Stimulated activated naive CD8-positive, alpha-beta T cell treated with anti-CD3 and anti-CD28 coated beads, Interleukin-15, amount 100 ng/mL, for 72 hours (primary cell): Measurements from ENCODE around the gene CACNA2D3.
"Not testable (repeated sequence)": the region's sequence is repeated elsewhere in the genome, so short reads cannot be mapped to it uniquely, and the experiment has no call there.

ENCODE experiments used
- ATAC-seq: fragments of 150-1000 bp; cut with Tn5 transposase; 2 replicates; pipeline ENCODE4 v1.10.0; 2021; ENCODE audit warnings: mild to moderate bottlenecking, moderate library complexity
- DNase-seq, 2 donors: peaks; one replicate each; pipeline ENCODE4 v3.0.0; 2021 to 2022
- H3K27ac Mint-ChIP-seq, 2 donors: one replicate each; pipeline ENCODE4 v1.8.0; 2022; ENCODE audit warnings: mild to moderate bottlenecking in 2 of 2, mixed read lengths in 2 of 2, moderate library complexity in 2 of 2
- H3K27me3 Mint-ChIP-seq: one replicate; pipeline ENCODE4 v1.8.0; 2022; ENCODE audit warnings: mixed read lengths
- H3K4me1 Mint-ChIP-seq: one replicate; pipeline ENCODE4 v1.8.0; 2022; ENCODE audit warnings: mild to moderate bottlenecking, mixed read lengths
- H3K4me3 Mint-ChIP-seq, 2 donors: one replicate each; pipeline ENCODE4 v1.8.0; 2022; ENCODE audit warnings: mild to moderate bottlenecking in 2 of 2, mixed read lengths in 2 of 2, moderate library complexity in 1 of 2
- H3K9me3 Mint-ChIP-seq, 2 donors: one replicate each; pipeline ENCODE4 v1.8.0; 2022; ENCODE audit warnings: mixed read lengths in 2 of 2

CACNA2D3 gene

GRCh38 chr3:54424292-54424691 is 301.9 kb downstream of the CACNA2D3 start:
- ATAC-seq (no peak), DNase-seq (no peak)
- Mint-ChIP-seq H3K4me3 (no peak overlapping the region), H3K4me1 (no peaks in the 10 kb centered on the region), H3K9me3 (no peaks in the 10 kb centered on the region), H3K27ac (peak overlapping the region in 1 of 2 donors; percentile 83), H3K27me3 (peaks cover 14% of the 10 kb centered on the region)

DNA sequence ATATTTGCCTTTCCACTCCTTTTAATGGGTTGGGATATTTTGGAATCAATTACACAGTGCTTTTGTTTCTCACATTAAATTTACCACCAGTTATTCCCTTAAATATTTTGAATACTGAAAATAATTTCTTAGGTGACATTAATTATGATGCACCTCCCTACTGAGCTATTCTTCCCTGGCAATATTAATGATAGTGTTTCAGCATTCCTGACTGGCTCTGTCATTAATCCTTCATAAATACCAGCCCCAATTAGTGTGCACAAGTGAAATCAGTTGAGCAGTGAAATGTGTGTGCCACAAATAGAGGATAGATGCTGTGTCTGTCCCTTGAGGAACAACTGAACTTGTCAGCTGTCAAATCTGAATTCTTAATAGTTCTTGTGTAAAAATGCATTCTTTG is 304.0 kb downstream of the CACNA2D3 start:
- no peak overlapping the region for H3K27ac Mint-ChIP-seq
- DNase-seq (no peak), ATAC-seq (no peak)
- no peaks in the 10 kb centered on the region for H3K9me3 Mint-ChIP-seq
- no peaks in the 10 kb centered on the region for H3K4me1 Mint-ChIP-seq
- H3K27me3 Mint-ChIP-seq, result peaks cover 12% of the 10 kb centered on the region
- no peak overlapping the region for H3K4me3 Mint-ChIP-seq

GRCh38 chr3:54427501-54427900 is 305.1 kb downstream of the CACNA2D3 start:
- ATAC-seq (no peak), DNase-seq (no peak)
- Mint-ChIP-seq H3K4me1 (no peaks in the 10 kb centered on the region), H3K9me3 (no peaks in the 10 kb centered on the region), H3K27ac (no peak overlapping the region), H3K27me3 (peaks cover 7% of the 10 kb centered on the region), H3K4me3 (no peak overlapping the region)

GRCh38 chr3:54427941-54428871 is 305.9 kb downstream of the CACNA2D3 start:
- peak; percentile 27 to 28 for DNase-seq
- Mint-ChIP-seq H3K4me1 (no peaks in the 10 kb centered on the region), H3K27ac (no peak overlapping the region), H3K4me3 (no peak overlapping the region), H3K9me3 (no peaks in the 10 kb centered on the region), H3K27me3 (peaks cover 7% of the 10 kb centered on the region)
- no peak for ATAC-seq

GRCh38 chr3:54432975-54433374 is 310.6 kb downstream of the CACNA2D3 start:
- H3K4me1 Mint-ChIP-seq, result no peaks in the 10 kb centered on the region
- H3K4me3 Mint-ChIP-seq, result no peak overlapping the region
- H3K9me3 Mint-ChIP-seq, result peaks cover 0 to 3% of the 10 kb centered on the region in 2 donors
- ATAC-seq, result no peak
- peaks cover 7% of the 10 kb centered on the region for H3K27me3 Mint-ChIP-seq
- H3K27ac Mint-ChIP-seq, result no peak overlapping the region
- DNase-seq, result no peak

DNA sequence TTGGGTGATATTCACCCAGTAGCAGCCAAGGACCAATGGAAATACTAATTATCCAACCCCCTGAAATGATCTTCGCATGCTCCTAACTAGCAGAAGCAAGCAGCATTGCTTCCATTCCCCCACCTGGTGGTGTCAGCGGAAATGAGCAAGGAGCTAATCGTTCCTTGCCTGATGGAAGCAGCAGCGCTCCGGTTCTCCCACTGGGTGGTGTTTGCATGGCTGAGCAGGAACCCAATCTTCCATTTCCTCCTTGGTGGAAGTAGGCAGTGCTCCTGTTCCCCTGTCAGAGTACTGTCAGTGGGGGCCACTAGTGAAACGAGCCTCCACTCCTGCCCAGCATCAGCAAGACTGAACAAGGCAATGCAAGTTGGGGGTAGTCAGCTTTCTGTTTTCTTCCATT is 311.5 kb downstream of the CACNA2D3 start:
- no peaks in the 10 kb centered on the region for H3K4me1 Mint-ChIP-seq
- no peak overlapping the region for H3K27ac Mint-ChIP-seq
- H3K9me3 Mint-ChIP-seq, result peaks cover 0 to 3% of the 10 kb centered on the region in 2 donors
- peaks cover 3% of the 10 kb centered on the region for H3K27me3 Mint-ChIP-seq
- no peak for ATAC-seq
- no peak overlapping the region for H3K4me3 Mint-ChIP-seq
- no peak for DNase-seq

GRCh38 chr3:54434756-54435155 is 312.4 kb downstream of the CACNA2D3 start:
- H3K27me3 Mint-ChIP-seq, result no peaks in the 10 kb centered on the region
- H3K4me3 Mint-ChIP-seq, result no peak overlapping the region
- no peak overlapping the region for H3K27ac Mint-ChIP-seq
- ATAC-seq (no peak), DNase-seq (no peak)
- peaks cover 0 to 3% of the 10 kb centered on the region in 2 donors for H3K9me3 Mint-ChIP-seq
- no peaks in the 10 kb centered on the region for H3K4me1 Mint-ChIP-seq

GRCh38 chr3:54437271-54437670 is 314.9 kb downstream of the CACNA2D3 start:
- Mint-ChIP-seq H3K4me1 (no peaks in the 10 kb centered on the region), H3K4me3 (no peak overlapping the region), H3K27me3 (no peaks in the 10 kb centered on the region), H3K9me3 (peaks cover 0 to 3% of the 10 kb centered on the region in 2 donors), H3K27ac (no peak overlapping the region)
- no peak for ATAC-seq
- DNase-seq, result no peak

DNA sequence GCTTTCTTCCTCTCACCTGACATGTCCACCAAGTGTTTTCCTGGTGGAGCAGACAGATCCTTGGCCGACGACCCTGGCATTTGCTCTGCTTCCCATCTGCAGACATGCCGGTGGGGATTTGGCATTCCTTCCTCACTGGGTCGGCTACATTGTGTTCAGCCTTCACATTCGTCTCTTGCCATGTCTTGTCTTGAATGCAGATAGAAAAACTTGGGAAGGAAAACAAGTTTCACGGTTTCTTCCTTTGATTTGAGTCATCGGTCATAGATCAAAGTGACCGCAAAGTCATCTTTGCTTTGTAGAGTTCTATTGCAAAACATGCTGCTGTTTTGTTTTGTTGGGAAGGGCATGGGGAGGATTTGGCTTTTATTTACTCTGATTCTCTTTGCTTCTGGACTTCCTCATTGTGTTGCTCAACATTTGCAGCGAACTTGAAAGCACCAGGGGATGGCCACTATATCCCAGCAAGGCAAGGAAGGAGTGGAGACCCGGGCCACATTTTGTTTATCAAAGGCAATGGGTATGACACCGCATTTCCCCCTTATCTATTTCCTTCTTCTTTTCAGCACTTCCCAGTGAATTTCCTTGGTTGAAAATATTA is 321.3 kb downstream of the CACNA2D3 start:
- Mint-ChIP-seq H3K9me3 (no peaks in the 10 kb centered on the region), H3K27ac (no peak overlapping the region), H3K4me1 (no peaks in the 10 kb centered on the region), H3K27me3 (peaks cover 17% of the 10 kb centered on the region), H3K4me3 (no peak overlapping the region)
- DNase-seq (no peak), ATAC-seq (no peak)

DNA sequence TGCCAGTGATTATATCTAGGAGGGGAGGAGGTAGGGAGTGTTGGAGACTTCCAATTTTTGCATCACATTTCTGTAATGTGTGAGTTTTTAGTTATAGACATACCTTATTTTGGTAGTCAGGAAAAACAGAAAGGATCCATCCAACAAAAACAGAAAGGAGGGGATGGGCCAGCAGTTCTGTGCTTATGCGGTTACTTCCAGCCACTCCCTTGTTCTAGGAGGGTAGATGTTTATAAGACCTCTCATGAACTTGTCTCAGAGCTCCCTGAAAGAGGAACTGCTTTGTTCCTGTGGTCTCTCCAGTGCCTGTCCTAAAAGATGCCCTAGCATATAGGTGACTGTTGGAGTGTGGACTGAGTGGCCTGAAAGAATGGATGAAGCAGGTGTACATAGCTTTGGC is 323.3 kb downstream of the CACNA2D3 start:
- no peaks in the 10 kb centered on the region for H3K4me1 Mint-ChIP-seq
- DNase-seq (no peak), ATAC-seq (no peak)
- no peak overlapping the region for H3K4me3 Mint-ChIP-seq
- peaks cover 17% of the 10 kb centered on the region for H3K27me3 Mint-ChIP-seq
- H3K27ac Mint-ChIP-seq, result no peak overlapping the region
- peaks cover 3 to 11% of the 10 kb centered on the region in 2 donors for H3K9me3 Mint-ChIP-seq

DNA sequence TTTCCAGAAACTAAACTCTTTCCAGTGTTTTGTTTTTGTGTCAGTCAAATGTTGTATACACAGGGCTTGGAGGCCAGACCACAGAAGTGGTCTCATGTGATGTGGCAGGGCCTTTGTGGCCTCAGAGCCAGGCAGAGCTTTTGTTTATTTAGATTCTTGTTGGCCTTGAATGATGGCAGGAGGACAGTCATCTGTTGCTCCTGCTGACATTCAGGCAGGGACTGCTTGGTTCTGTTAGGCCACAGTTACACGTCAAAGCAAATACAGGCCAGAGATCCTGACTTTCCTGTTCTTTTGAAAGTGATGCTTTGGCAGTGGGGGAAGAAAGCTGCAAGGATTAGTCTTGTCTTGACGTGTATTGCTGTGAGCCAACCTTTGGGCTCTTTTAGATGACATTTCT is 325.1 kb downstream of the CACNA2D3 start:
- no peak for ATAC-seq
- H3K9me3 Mint-ChIP-seq, result peaks cover 3 to 23% of the 10 kb centered on the region in 2 donors
- H3K4me3 Mint-ChIP-seq, result no peak overlapping the region
- H3K4me1 Mint-ChIP-seq, result no peaks in the 10 kb centered on the region
- H3K27me3 Mint-ChIP-seq, result peaks cover 17% of the 10 kb centered on the region
- no peak for DNase-seq
- no peak overlapping the region for H3K27ac Mint-ChIP-seq

DNA sequence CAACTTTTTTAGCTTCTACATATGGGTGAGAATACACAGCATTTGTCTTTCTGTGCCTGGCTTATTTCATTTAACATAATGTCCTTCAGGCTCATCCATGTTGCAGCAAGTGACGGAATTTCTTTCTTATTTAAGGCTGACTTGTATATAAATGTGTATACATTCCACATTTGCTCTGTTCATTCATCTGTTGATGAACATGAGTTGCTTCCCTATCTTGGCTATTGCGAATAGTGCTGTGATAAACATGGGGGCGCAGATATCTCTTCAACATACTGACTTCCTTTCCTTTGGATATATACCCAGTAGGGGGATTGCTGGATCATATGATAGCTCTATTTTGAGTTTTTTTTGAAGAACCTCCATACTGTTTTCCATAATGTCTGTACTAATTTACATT is 332.5 kb downstream of the CACNA2D3 start:
- DNase-seq (no peak), ATAC-seq (no peak)
- Mint-ChIP-seq H3K4me1 (no peaks in the 10 kb centered on the region), H3K27me3 (no peaks in the 10 kb centered on the region), H3K9me3 (peaks cover 15 to 38% of the 10 kb centered on the region in 2 donors), H3K4me3 (no peak overlapping the region), H3K27ac (no peak overlapping the region)

- H3K27ac Mint-ChIP-seq, result no peak overlapping the region
- no peaks in the 10 kb centered on the region for H3K4me1 Mint-ChIP-seq
- H3K27me3 Mint-ChIP-seq, result no peaks in the 10 kb centered on the region
- no peak overlapping the region for H3K4me3 Mint-ChIP-seq
- H3K9me3 Mint-ChIP-seq, result peaks cover 18 to 28% of the 10 kb centered on the region in 2 donors
- no peak for ATAC-seq
- DNase-seq, result no peak
These were observed 336.0 kb downstream of the CACNA2D3 start for GRCh38 chr3:54458357-54458756.

DNA sequence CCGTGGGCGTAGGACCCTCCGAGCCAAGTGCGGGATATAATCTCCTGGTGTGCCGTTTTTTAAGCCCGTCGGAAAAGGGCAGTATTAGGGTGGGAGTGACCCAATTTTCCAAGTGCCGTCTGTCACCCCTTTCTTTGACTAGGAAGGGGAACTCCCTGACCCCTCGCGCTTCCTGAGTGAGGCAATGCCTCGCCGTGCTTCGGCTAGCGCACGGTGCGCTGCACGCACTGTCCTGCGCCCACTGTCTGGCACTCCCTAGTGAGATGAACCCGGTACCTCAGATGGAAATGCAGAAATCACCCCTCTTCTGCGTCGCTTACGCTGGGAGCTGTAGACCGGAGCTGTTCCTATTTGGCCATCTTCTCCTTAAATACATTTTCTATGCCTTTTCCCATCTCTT is 342.2 kb downstream of the CACNA2D3 start:
- H3K27ac Mint-ChIP-seq, H3K27me3 Mint-ChIP-seq, H3K4me3 Mint-ChIP-seq, ATAC-seq, H3K4me1 Mint-ChIP-seq, DNase-seq: not testable (repeated sequence)
- peaks cover 12 to 26% of the 10 kb centered on the region in 2 donors for H3K9me3 Mint-ChIP-seq

- H3K4me3 Mint-ChIP-seq, result no peak overlapping the region
- no peaks in the 10 kb centered on the region for H3K4me1 Mint-ChIP-seq
- ATAC-seq, result no peak
- H3K27me3 Mint-ChIP-seq, result no peaks in the 10 kb centered on the region
- no peak for DNase-seq
- peaks cover 15 to 39% of the 10 kb centered on the region in 2 donors for H3K9me3 Mint-ChIP-seq
- H3K27ac Mint-ChIP-seq, result no peak overlapping the region
These were observed 354.5 kb downstream of the CACNA2D3 start for GRCh38 chr3:54476891-54477290.

DNA sequence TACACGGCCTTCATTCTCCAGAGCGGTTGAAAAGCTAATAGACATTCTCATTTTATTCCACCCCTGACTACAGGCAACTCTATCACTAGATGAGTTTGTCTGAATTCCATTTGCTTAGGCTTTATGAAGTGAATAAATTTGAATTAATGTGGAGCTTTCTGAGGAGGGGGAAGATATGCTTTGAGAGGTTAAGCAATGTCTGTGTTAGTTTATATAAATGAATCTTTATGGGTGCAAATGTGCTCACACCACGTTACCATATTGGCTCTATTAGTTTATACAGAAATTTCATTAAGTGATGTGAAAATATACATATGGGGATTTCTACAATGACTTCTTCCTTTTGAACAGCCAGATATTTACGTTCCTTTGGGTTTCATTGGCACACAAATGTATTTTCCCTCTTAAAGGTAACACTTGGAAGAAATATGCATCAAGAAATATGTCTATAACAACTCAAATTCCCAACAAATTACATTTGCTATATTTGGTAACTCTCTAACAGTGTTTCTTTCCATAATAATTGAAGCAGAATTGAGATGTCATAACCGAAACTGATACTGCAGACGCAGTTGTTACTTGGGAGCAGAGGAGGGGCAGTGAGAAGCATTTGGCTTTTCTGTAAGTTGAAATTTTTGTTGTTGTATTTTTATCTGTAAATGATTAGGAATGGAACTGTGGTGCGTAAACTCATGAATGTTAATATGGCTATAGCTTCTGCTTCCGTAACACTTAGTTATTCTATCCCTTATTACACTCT is 359.4 kb downstream of the CACNA2D3 start:
- H3K9me3 Mint-ChIP-seq, result peaks cover 8 to 16% of the 10 kb centered on the region in 2 donors
- H3K27ac Mint-ChIP-seq, result no peak overlapping the region
- H3K4me3 Mint-ChIP-seq, result no peak overlapping the region
- H3K4me1 Mint-ChIP-seq, result no peaks in the 10 kb centered on the region
- H3K27me3 Mint-ChIP-seq, result no peaks in the 10 kb centered on the region
- DNase-seq, result no peak
- ATAC-seq, result no peak
